ENCODE results near the gene AHR.

AHR gene

DNA sequence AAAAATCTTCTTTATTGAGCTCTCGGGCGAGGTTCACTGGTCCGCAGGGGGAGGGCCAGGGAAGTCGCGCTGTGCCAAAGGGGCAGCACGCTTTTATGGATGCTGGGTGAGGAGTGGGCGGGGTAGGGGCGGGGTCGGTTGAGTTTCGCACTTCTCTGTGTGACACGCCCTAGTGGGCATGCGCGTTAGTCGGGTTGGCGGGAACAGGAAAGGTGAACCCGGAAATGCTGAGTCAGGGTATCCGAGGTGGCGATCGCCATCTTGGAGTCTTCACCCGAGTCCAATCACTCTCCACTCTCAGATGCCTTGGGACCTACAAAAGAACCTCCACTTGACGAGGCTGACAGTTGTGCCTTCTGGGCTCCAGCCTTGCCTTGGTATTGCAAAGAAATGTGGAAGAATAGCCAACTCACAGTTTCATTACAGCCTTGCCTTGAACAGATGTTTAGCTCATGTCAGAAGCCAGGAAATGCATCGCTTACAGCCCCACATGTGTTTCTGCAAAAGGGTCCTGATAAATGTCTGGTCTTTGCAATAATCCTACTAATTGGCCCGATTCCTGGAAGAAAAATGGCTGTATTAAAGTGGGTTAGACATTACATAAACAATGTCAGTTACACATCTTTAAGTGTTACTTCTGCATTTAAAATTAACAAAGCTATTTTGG lies 64.1 kb downstream of the AHR start:
- no peak overlapping the region for H3K4me3 Mint-ChIP-seq
- no peaks in the 10 kb centered on the region for H3K27me3 Mint-ChIP-seq
- H3K9me3 Mint-ChIP-seq = peaks cover 14% of the 10 kb centered on the region
- H3K4me1 Mint-ChIP-seq (ENCODE audit: low read depth) = no peaks in the 10 kb centered on the region
- intact Hi-C loops (cut with micrococcal nuclease) = no loop called here
- H3K27ac Mint-ChIP-seq = no peak overlapping the region
- peaks cover 13% of the 10 kb centered on the region for H3K36me3 Mint-ChIP-seq (ENCODE audit: low read depth)

GRCh38 chr7:17364671-17365070 lies 66.2 kb downstream of the AHR start:
- intact Hi-C loops (cut with micrococcal nuclease) = no loop called here
- Mint-ChIP-seq H3K36me3 (ENCODE audit: low read depth) (peaks cover 13% of the 10 kb centered on the region), H3K4me3 (no peak overlapping the region), H3K9me3 (peaks cover 14% of the 10 kb centered on the region), H3K4me1 (ENCODE audit: low read depth) (peaks cover 14% of the 10 kb centered on the region), H3K27me3 (no peaks in the 10 kb centered on the region), H3K27ac (no peak overlapping the region)

- Mint-ChIP-seq H3K9me3 (peaks cover 14% of the 10 kb centered on the region), H3K36me3 (ENCODE audit: low read depth) (peaks cover 13% of the 10 kb centered on the region), H3K4me1 (ENCODE audit: low read depth) (peaks cover 25% of the 10 kb centered on the region), H3K4me3 (no peak overlapping the region), H3K27me3 (no peaks in the 10 kb centered on the region), H3K27ac (no peak overlapping the region)
- intact Hi-C loops (cut with micrococcal nuclease) = no loop called here
Observed at GRCh38 chr7:17365775-17366174, 67.3 kb downstream of the AHR start.

GRCh38 chr7:17367502-17367901 lies 69.0 kb downstream of the AHR start:
- intact Hi-C loops (cut with micrococcal nuclease) = no loop called here
- H3K27me3 Mint-ChIP-seq = no peaks in the 10 kb centered on the region
- H3K4me3 Mint-ChIP-seq = no peak overlapping the region
- peaks cover 34% of the 10 kb centered on the region for H3K4me1 Mint-ChIP-seq (ENCODE audit: low read depth)
- peaks cover 1% of the 10 kb centered on the region for H3K9me3 Mint-ChIP-seq
- H3K36me3 Mint-ChIP-seq (ENCODE audit: low read depth) = peaks cover 1% of the 10 kb centered on the region
- no peak overlapping the region for H3K27ac Mint-ChIP-seq

DNA sequence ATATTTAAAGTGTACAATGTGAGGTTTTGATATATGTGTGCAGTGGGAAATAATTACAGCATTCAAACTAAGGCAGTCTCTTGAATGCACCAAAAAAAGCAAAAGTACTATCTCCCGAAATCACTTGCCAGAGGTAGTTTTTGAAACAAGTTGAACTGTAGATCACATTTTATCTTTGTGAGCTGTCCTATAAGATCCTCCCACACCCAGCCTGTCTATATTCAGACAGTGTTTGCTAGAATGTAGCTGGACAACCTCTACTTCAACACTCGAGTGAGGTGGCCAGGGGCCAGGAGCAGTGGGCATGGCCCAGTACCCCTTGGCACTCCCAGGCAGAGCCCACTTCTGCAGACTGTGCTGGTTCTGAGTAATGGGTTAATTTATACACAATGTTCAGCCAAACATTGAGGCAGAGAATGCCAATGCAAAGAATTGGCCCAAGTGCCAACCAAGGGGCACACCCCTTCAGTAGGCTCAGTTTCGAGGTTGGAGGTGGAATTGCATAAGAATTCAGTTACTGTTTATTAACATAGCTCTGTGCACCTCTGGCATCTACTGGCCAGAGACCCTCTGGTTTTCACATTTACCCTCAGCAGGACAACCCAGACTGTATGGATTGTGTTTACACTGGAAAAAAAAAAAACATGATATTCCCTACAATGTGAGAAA lies 70.5 kb downstream of the AHR start:
- no peaks in the 10 kb centered on the region for H3K9me3 Mint-ChIP-seq
- H3K27ac Mint-ChIP-seq = no peak overlapping the region
- no peak overlapping the region for H3K4me3 Mint-ChIP-seq
- peaks cover 34% of the 10 kb centered on the region for H3K4me1 Mint-ChIP-seq (ENCODE audit: low read depth)
- H3K36me3 Mint-ChIP-seq (ENCODE audit: low read depth) = no peaks in the 10 kb centered on the region
- no peaks in the 10 kb centered on the region for H3K27me3 Mint-ChIP-seq
- intact Hi-C loops (cut with micrococcal nuclease) = no loop called here

- H3K9me3 Mint-ChIP-seq = no peaks in the 10 kb centered on the region
- no peaks in the 10 kb centered on the region for H3K27me3 Mint-ChIP-seq
- no peaks in the 10 kb centered on the region for H3K36me3 Mint-ChIP-seq (ENCODE audit: low read depth)
- peaks cover 34% of the 10 kb centered on the region for H3K4me1 Mint-ChIP-seq (ENCODE audit: low read depth)
- no peak overlapping the region for H3K4me3 Mint-ChIP-seq
- H3K27ac Mint-ChIP-seq = peak overlapping the region; percentile 34
- intact Hi-C loops (cut with micrococcal nuclease) = no loop called here
Observed at GRCh38 chr7:17369691-17370426, 71.4 kb downstream of the AHR start.

- H3K36me3 Mint-ChIP-seq (ENCODE audit: low read depth) = no peaks in the 10 kb centered on the region
- H3K27me3 Mint-ChIP-seq = no peaks in the 10 kb centered on the region
- no peak overlapping the region for H3K4me3 Mint-ChIP-seq
- intact Hi-C loops (cut with micrococcal nuclease) = no loop called here
- no peak overlapping the region for H3K27ac Mint-ChIP-seq
- peaks cover 34% of the 10 kb centered on the region for H3K4me1 Mint-ChIP-seq (ENCODE audit: low read depth)
- H3K9me3 Mint-ChIP-seq = no peaks in the 10 kb centered on the region
Observed at GRCh38 chr7:17370901-17371585, 72.6 kb downstream of the AHR start.

- Mint-ChIP-seq H3K27me3 (no peaks in the 10 kb centered on the region), H3K36me3 (ENCODE audit: low read depth) (no peaks in the 10 kb centered on the region), H3K27ac (no peak overlapping the region), H3K9me3 (no peaks in the 10 kb centered on the region), H3K4me3 (no peak overlapping the region), H3K4me1 (ENCODE audit: low read depth) (peaks cover 34% of the 10 kb centered on the region)
- intact Hi-C loops (cut with micrococcal nuclease) = no loop called here
Observed at GRCh38 chr7:17371671-17372524, 73.4 kb downstream of the AHR start.

GRCh38 chr7:17374157-17374556 lies 75.7 kb downstream of the AHR start:
- H3K27ac Mint-ChIP-seq = no peak overlapping the region
- no peaks in the 10 kb centered on the region for H3K36me3 Mint-ChIP-seq (ENCODE audit: low read depth)
- H3K9me3 Mint-ChIP-seq = no peaks in the 10 kb centered on the region
- intact Hi-C loops (cut with micrococcal nuclease) = no loop called here
- peaks cover 25% of the 10 kb centered on the region for H3K4me1 Mint-ChIP-seq (ENCODE audit: low read depth)
- no peaks in the 10 kb centered on the region for H3K27me3 Mint-ChIP-seq
- H3K4me3 Mint-ChIP-seq = no peak overlapping the region

GRCh38 chr7:17374654-17375053 lies 76.2 kb downstream of the AHR start:
- peaks cover 20% of the 10 kb centered on the region for H3K4me1 Mint-ChIP-seq (ENCODE audit: low read depth)
- no peak overlapping the region for H3K4me3 Mint-ChIP-seq
- intact Hi-C loops (cut with micrococcal nuclease) = no loop called here
- no peaks in the 10 kb centered on the region for H3K36me3 Mint-ChIP-seq (ENCODE audit: low read depth)
- no peaks in the 10 kb centered on the region for H3K9me3 Mint-ChIP-seq
- H3K27me3 Mint-ChIP-seq = no peaks in the 10 kb centered on the region
- no peak overlapping the region for H3K27ac Mint-ChIP-seq

GRCh38 chr7:17376595-17376994 lies 78.1 kb downstream of the AHR start:
- no peaks in the 10 kb centered on the region for H3K27me3 Mint-ChIP-seq
- peaks cover 6% of the 10 kb centered on the region for H3K4me1 Mint-ChIP-seq (ENCODE audit: low read depth)
- H3K9me3 Mint-ChIP-seq = no peaks in the 10 kb centered on the region
- no peaks in the 10 kb centered on the region for H3K36me3 Mint-ChIP-seq (ENCODE audit: low read depth)
- intact Hi-C loops (cut with micrococcal nuclease) = no loop called here
- no peak overlapping the region for H3K4me3 Mint-ChIP-seq
- no peak overlapping the region for H3K27ac Mint-ChIP-seq

GRCh38 chr7:17380736-17381662 lies 82.5 kb downstream of the AHR start:
- H3K4me1 Mint-ChIP-seq (ENCODE audit: low read depth) = peaks cover 7% of the 10 kb centered on the region
- intact Hi-C loops (cut with micrococcal nuclease) = no loop called here
- H3K27ac Mint-ChIP-seq = no peak overlapping the region
- H3K36me3 Mint-ChIP-seq (ENCODE audit: low read depth) = no peaks in the 10 kb centered on the region
- no peaks in the 10 kb centered on the region for H3K27me3 Mint-ChIP-seq
- no peaks in the 10 kb centered on the region for H3K9me3 Mint-ChIP-seq
- no peak overlapping the region for H3K4me3 Mint-ChIP-seq
